ENCODE measurements around the gene FLACC1.

DNA sequence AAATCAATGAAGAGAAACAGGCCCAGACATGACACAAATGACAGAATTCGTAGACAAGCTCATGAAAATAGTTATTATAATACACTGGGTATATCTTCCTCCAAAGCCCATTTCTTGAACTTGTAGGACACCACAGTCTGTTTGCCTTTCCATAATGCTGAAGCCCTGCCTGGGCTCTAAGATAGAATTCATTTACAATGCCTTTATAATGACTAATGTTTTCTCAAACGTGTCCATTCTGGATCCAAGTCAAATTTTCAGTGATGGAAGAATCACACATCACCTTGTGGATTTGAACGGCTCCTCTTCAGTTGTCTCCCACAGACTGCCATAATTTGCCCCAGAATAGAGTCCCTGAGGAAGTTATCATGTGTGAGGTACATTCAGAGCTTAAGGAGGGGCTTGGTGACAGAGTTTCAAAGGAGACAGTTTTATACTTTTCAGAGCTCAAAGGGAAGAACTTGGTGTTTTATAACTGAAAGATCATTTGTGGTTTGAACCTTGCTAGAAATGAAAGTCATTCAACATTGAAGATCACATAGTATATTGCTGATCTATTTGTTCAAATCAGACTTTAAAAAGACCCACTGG lies 58.6 kb downstream of the FLACC1 start:
- TF ChIP-seq TAF1 (IDR thresholded peaks at IDR 0.05; ENCODE audit: borderline replicate concordance, insufficient read depth, low read length) (no peak), SIN3A (IDR thresholded peaks at IDR 0.05; ENCODE audit: borderline replicate concordance, insufficient read depth, low read length) (no peak)
